IPS-20b (cell line): ENCODE measurements around the gene CAPN11.
A peak's percentile ranks its signal among the peaks of the same experiment; 100 is the strongest.

Source experiments
- H3K27ac ChIP-seq: one replicate; pipeline ENCODE4 v1.5.1; 2013; ENCODE audit warnings: low read length
- H3K27me3 ChIP-seq: 2 replicates; pipeline ENCODE4 v1.6.1; 2013; ENCODE audit warnings: mild to moderate bottlenecking, low read length, inconsistent platforms; ENCODE audit not compliant: insufficient read depth
- H3K36me3 ChIP-seq: 2 replicates; pipeline ENCODE4 v1.6.1; 2013; ENCODE audit warnings: low read depth, mild to moderate bottlenecking, inconsistent platforms, low read length, moderate library complexity; ENCODE audit not compliant: insufficient read depth
- H3K4me1 ChIP-seq: 2 replicates; pipeline ENCODE4 v1.6.1; 2013; ENCODE audit warnings: mild to moderate bottlenecking, control low read depth, inconsistent platforms, low read length, moderate library complexity; ENCODE audit not compliant: insufficient read depth
- H3K4me3 ChIP-seq: 2 replicates; pipeline ENCODE4 v1.5.1; 2013; ENCODE audit warnings: mild to moderate bottlenecking, low read length, inconsistent platforms
- H3K9ac ChIP-seq: 2 replicates; pipeline ENCODE4 v1.6.1; 2013; ENCODE audit warnings: low read depth, mild to moderate bottlenecking, inconsistent platforms, low read length, moderate library complexity
- H3K9me3 ChIP-seq: 2 replicates; pipeline ENCODE4 v1.6.1; 2013; ENCODE audit warnings: mild to moderate bottlenecking, low read depth, low read length, inconsistent platforms; ENCODE audit not compliant: insufficient read depth

CAPN11 gene

DNA sequence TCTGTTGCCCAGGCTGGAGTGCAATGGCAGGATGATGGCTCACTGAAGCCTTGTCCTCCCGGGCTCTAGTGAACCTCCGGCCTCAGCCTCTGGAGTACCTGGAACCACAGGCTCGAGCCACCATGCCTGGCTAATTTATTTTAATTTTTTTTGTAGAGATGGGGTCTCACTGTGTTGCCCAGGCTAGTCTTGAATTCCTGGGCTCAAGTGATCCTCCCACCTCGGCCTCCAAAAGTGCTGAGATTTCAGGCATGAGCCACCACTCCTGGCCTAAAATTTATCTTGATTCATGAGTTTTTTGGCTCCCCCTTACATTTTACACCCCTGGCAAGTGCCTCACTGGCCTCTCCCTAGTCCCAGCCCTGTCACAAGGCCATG, 62.3 kb downstream of the CAPN11 start:
- Histone ChIP-seq H3K4me3 (no peak overlapping the region), H3K27me3 (peaks cover 3% of the 10 kb centered on the region), H3K4me1 (peaks cover 43% of the 10 kb centered on the region), H3K36me3 (no peaks in the 10 kb centered on the region), H3K27ac (no peak overlapping the region), H3K9me3 (no peaks in the 10 kb centered on the region), H3K9ac (no peak overlapping the region)

DNA sequence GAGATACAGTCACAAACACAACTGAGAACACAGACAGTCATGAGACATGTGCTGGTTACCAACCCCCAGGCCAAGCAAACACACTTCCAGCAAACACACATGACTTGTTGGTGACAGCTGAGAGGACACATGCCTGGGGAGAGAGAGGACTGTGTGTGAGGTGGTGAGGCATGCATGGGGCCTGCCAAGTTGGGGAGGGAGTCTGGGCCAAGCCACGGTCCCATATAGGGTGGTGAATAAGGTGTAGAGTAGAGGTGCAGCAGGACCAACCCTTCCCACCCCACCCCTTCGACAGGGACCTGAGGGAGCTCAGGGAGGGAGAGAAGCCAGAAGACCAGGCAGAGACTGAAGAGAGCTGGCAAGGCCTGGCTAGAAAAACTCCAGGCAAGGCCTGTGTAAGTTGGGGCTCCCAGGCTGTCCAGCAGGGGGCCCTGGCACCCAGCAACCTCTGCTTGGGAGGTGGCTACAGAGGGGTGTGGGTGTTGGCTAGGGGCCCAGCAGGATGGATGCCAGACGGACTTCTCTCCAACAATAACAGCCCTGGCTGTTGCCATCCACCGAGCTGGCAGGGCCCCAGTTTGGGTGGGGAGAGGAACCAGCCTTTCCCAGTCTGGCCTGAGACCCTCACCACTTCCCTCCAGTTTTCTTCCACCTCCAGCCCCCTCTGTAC, 62.8 kb downstream of the CAPN11 start:
- 0 out of 2 replicates have a peak overlapping the region, but pooled peaks have one; percentile 4 for H3K4me3 ChIP-seq
- peak overlapping the region; percentile 63; the same call in 1 of the 2 replicates for H3K9ac ChIP-seq
- H3K4me1 ChIP-seq, result peaks cover 48% of the 10 kb centered on the region
- H3K9me3 ChIP-seq, result no peaks in the 10 kb centered on the region
- no peaks in the 10 kb centered on the region for H3K36me3 ChIP-seq
- peaks cover 3% of the 10 kb centered on the region for H3K27me3 ChIP-seq
- no peak overlapping the region for H3K27ac ChIP-seq

GRCh38 chr6:44221961-44222335, 63.3 kb downstream of the CAPN11 start:
- Histone ChIP-seq H3K4me3 (0 out of 2 replicates have a peak overlapping the region, but pooled peaks have one; percentile 4), H3K9me3 (no peaks in the 10 kb centered on the region), H3K36me3 (peaks cover 3% of the 10 kb centered on the region; the same call in 1 of the 2 replicates), H3K27ac (no peak overlapping the region), H3K9ac (peak overlapping the region; percentile 63; the same call in 1 of the 2 replicates), H3K4me1 (peaks cover 48% of the 10 kb centered on the region), H3K27me3 (peaks cover 3% of the 10 kb centered on the region)

DNA sequence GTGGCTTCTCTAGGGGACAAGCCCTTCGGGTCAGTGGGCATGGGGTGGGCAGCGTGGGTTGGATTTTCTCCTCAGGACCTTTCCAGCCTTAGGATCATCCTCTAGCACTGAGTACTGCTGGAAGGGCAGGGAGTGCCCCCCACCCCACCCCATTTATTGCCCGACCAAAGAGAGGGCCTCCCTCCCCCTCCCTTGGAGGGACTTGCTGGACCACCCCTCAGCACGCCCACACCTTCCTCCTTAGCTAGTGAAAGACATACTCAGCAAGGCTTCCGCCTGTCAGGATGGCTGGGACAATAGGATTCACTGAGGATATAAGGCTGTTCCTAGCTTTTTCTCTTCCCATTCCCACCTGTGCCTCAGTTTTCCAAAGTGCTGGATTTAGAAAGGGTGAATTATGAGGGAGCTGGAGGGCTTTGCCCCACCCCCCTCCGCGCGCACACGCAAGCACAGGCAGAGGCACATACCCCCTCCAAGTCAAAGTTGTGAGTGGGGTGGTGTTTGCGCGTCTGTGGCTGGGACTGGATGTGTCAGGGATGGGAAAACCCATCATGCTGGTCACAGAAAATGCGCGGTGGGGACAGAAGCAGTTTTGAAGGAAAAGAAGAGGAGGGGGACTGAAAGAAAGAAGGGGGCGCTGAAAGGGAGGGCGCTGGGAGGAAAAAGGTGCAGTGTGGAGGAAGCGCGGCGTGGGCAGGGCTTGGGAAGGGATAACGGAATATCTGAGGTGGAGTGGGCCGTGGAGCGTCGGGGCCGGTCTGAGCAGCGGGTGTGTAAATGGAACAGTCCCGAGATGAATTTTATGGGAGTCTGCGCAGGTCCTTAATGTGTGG, 64.1 kb downstream of the CAPN11 start:
- Histone ChIP-seq H3K27ac (no peak overlapping the region), H3K9me3 (no peaks in the 10 kb centered on the region), H3K4me3 (peak overlapping the region; percentile 97), H3K27me3 (peaks cover under 1% of the 10 kb centered on the region; the same call in 1 of the 2 replicates), H3K9ac (peak overlapping the region; percentile 52; the same call in 1 of the 2 replicates), H3K4me1 (peaks cover 40% of the 10 kb centered on the region), H3K36me3 (peaks cover 9% of the 10 kb centered on the region; the same call in 1 of the 2 replicates)

DNA sequence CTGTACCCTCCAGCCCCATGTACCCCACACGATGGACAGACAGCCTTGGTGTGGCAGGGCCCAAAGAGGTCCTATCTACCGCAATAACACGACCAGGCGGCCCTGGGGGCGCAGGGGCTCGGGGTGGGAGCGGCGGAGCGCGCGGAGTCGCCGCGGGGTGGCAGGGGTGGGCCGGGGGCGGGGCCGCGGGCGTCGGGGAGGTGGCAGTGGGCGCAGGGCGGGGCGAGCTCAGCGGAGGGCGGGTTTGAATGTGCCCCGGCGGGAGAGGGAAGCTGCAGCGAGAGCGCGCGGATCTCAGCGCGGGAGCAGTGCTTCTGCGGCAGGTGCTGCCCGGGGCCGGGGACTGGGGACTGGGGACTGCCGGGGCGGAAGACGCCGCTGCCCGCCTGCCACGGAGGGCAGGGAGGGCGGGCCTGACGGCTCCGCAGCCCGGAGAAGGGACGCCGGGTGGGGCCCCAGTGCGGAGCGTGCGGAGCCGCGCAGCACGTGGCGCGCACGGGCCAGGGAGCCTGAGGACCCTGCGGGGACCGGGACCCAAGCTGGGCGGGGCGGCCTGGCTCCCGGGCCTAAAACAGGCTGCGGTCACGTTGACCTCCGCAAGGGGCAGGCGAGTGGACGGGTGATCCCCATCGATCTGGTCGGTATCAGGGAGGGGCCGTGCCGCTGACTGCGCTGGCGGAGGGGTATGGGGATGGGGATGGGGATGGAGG, 64.9 kb downstream of the CAPN11 start, which contains the start of gene SLC29A1:
Gene SLC29A1 (plus strand): TSS at position 277 of the 710 bp plus-strand sequence. CDS start 3,719 bp downstream, outside the sequence.
- Histone ChIP-seq H3K9ac (peak within 1 kb of the TSS; percentile 84; the same call in 1 of the 2 replicates), H3K36me3 (peaks cover 17% of the 10 kb centered on the region; the same call in 1 of the 2 replicates), H3K27me3 (no peaks in the 10 kb centered on the region), H3K4me3 (peak within 1 kb of the TSS; percentile 97), H3K27ac (no peak within 1 kb of the TSS), H3K4me1 (peaks cover 33% of the 10 kb centered on the region), H3K9me3 (no peaks in the 10 kb centered on the region)

- H3K9me3 ChIP-seq, result no peaks in the 10 kb centered on the region
- H3K4me3 ChIP-seq, result peak overlapping the region; percentile 97
- peaks cover 31% of the 10 kb centered on the region for H3K4me1 ChIP-seq
- peaks cover 25% of the 10 kb centered on the region for H3K36me3 ChIP-seq
- H3K27ac ChIP-seq, result no peak overlapping the region
- peak overlapping the region; percentile 84; the same call in 1 of the 2 replicates for H3K9ac ChIP-seq
- no peaks in the 10 kb centered on the region for H3K27me3 ChIP-seq
Measured at GRCh38 chr6:44224029-44224964, 65.7 kb downstream of the CAPN11 start.

DNA sequence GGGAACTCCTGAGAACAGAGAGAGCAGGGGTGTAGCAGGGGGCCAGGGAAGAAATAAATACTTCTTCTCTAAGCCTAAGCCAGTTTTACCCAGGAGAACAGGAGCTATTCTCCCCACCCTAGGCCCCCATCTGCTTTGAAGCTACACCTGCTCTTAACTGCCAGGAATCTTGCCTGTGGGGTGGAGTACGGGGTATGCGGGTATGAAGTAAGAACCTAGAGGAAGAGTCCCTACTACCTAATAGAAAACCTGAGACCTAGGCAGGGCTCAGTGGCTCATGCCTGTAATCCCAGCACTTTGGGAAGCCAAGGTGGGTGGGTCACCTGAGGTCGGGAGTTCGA, 66.3 kb downstream of the CAPN11 start:
- Histone ChIP-seq H3K4me1 (peaks cover 31% of the 10 kb centered on the region), H3K27me3 (no peaks in the 10 kb centered on the region), H3K9me3 (no peaks in the 10 kb centered on the region), H3K27ac (no peak overlapping the region), H3K4me3 (peak overlapping the region; percentile 97; the same call in 1 of the 2 replicates), H3K9ac (peak overlapping the region; percentile 84; the same call in 1 of the 2 replicates), H3K36me3 (peaks cover 32% of the 10 kb centered on the region)

GRCh38 chr6:44225579-44226325, 67.1 kb downstream of the CAPN11 start:
- peak overlapping the region; percentile 37; the same call in 1 of the 2 replicates for H3K9ac ChIP-seq

GRCh38 chr6:44226368-44227147, 67.9 kb downstream of the CAPN11 start:
- peak overlapping the region; percentile 37; the same call in 1 of the 2 replicates for H3K9ac ChIP-seq
- H3K27ac ChIP-seq, result no peak overlapping the region
- peaks cover 28% of the 10 kb centered on the region for H3K4me1 ChIP-seq
- peak overlapping the region; percentile 38; the same call in 1 of the 2 replicates for H3K4me3 ChIP-seq
- H3K9me3 ChIP-seq, result no peaks in the 10 kb centered on the region
- peaks cover 48% of the 10 kb centered on the region for H3K36me3 ChIP-seq
- no peaks in the 10 kb centered on the region for H3K27me3 ChIP-seq

More at GRCh38 chr6:44225579-44226325, 67.1 kb downstream of the CAPN11 start:
- H3K27ac ChIP-seq, result no peak overlapping the region
- H3K4me3 ChIP-seq, result peak overlapping the region; percentile 38; the same call in 1 of the 2 replicates
- H3K4me1 ChIP-seq, result peaks cover 31% of the 10 kb centered on the region
- H3K27me3 ChIP-seq, result no peaks in the 10 kb centered on the region
- peaks cover 40% of the 10 kb centered on the region for H3K36me3 ChIP-seq
- H3K9me3 ChIP-seq, result no peaks in the 10 kb centered on the region
